OCI-LY3 (cell line): ENCODE data around the gene DTHD1.
A peak's percentile ranks its signal among the peaks of the same experiment; 100 is the strongest.

ENCODE experiments used
- H2AFZ ChIP-seq: fragments of 200-600, 300-600 bp; shearing (Covaris generic); 2 replicates; pipeline ENCODE4 v1.6.0; 2014; ENCODE audit warnings: antibody characterized with exemption, low read depth, low read length
- H3K27ac ChIP-seq: fragments of 200-600, 300-600 bp; sonication (generic); 2 replicates; pipeline ENCODE4 v1.5.1; 2014; ENCODE audit warnings: mild to moderate bottlenecking, low read length, moderate library complexity, mixed read lengths
- H3K27me3 ChIP-seq: fragments of 200-600, 300-600 bp; sonication (generic); 2 replicates; pipeline ENCODE4 v1.6.1; 2014; ENCODE audit warnings: low read depth, low read length, mixed read lengths
- H3K36me3 ChIP-seq: fragments of 200-600, 300-600 bp; sonication (generic); replicated peaks from 2 replicates; pipeline ENCODE3; 2014; ENCODE audit warnings: low read depth, low read length, mixed read lengths
- H3K4me1 ChIP-seq: fragments of 300-600, 200-600 bp; sonication (generic); 2 replicates; pipeline ENCODE4 v1.6.1; 2014; ENCODE audit warnings: low read length, mixed read lengths
- H3K4me2 ChIP-seq: fragments of 200-600, 300-600 bp; sonication (generic); 2 replicates; pipeline ENCODE4 v1.6.1; 2014; ENCODE audit warnings: low read length, mixed read lengths
- H3K4me3 ChIP-seq: fragments of 300-600, 200-600 bp; sonication (generic); 2 replicates; pipeline ENCODE4 v1.5.1; 2014; ENCODE audit warnings: antibody characterized with exemption, mild to moderate bottlenecking, low read length, moderate library complexity
- H3K79me2 ChIP-seq: fragments of 300-600, 200-600 bp; shearing (Covaris generic); 2 replicates; pipeline ENCODE4 v1.6.1; 2014; ENCODE audit warnings: mild to moderate bottlenecking, low read length, mixed read lengths
- H3K9ac ChIP-seq: fragments of 300-600, 200-600 bp; shearing (Covaris generic); 2 replicates; pipeline ENCODE4 v1.6.0; 2014; ENCODE audit warnings: mild to moderate bottlenecking, low read length, moderate library complexity
- H3K9me3 ChIP-seq: fragments of 200-600, 300-600 bp; shearing (Covaris generic); 2 replicates; pipeline ENCODE4 v1.6.1; 2014; ENCODE audit warnings: low read length, mixed read lengths; ENCODE audit not compliant: insufficient read depth
- H4K20me1 ChIP-seq: fragments of 200-600, 300-600 bp; sonication (generic); 2 replicates; pipeline ENCODE4 v1.6.1; 2016; ENCODE audit warnings: low read length, mixed read lengths; ENCODE audit not compliant: insufficient read depth
- EZH2phosphoT487 ChIP-seq: fragments of 200-600 bp; shearing (Covaris generic); IDR thresholded peaks from 2 replicates; pipeline ENCODE4 v1.6.1; 2018; ENCODE audit warnings: antibody characterized with exemption, mixed run types, low read depth
- TF ChIP-seq, protein P1 (sequence below): fragments of 200-600, 300-600 bp; sonication (generic); IDR thresholded peaks from 2 replicates; pipeline ENCODE4 v1.5.1; 2014; ENCODE audit warnings: antibody characterized with exemption, low read length, low read depth

DTHD1 gene

GRCh38 chr4:36351082-36351666 is 69.8 kb downstream of the DTHD1 start:
- TF ChIP-seq EZH2phosphoT487, result no peak
- TF ChIP-seq, protein P1, sequence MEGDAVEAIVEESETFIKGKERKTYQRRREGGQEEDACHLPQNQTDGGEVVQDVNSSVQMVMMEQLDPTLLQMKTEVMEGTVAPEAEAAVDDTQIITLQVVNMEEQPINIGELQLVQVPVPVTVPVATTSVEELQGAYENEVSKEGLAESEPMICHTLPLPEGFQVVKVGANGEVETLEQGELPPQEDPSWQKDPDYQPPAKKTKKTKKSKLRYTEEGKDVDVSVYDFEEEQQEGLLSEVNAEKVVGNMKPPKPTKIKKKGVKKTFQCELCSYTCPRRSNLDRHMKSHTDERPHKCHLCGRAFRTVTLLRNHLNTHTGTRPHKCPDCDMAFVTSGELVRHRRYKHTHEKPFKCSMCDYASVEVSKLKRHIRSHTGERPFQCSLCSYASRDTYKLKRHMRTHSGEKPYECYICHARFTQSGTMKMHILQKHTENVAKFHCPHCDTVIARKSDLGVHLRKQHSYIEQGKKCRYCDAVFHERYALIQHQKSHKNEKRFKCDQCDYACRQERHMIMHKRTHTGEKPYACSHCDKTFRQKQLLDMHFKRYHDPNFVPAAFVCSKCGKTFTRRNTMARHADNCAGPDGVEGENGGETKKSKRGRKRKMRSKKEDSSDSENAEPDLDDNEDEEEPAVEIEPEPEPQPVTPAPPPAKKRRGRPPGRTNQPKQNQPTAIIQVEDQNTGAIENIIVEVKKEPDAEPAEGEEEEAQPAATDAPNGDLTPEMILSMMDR, result peak; percentile 82
- no peaks in the 10 kb centered on the region for H4K20me1 ChIP-seq
- no peak overlapping the region for H3K4me3 ChIP-seq
- no peak overlapping the region for H3K9ac ChIP-seq
- no peaks in the 10 kb centered on the region for H3K27me3 ChIP-seq
- H3K79me2 ChIP-seq, result no peaks in the 10 kb centered on the region
- H2AFZ ChIP-seq, result no peak overlapping the region
- H3K36me3 ChIP-seq, result no peaks in the 10 kb centered on the region
- H3K27ac ChIP-seq, result no peak overlapping the region
- peaks cover 33% of the 10 kb centered on the region for H3K4me1 ChIP-seq
- H3K4me2 ChIP-seq, result no peak overlapping the region
- no peaks in the 10 kb centered on the region for H3K9me3 ChIP-seq

- H3K36me3 ChIP-seq, result no peaks in the 10 kb centered on the region
- no peak overlapping the region for H3K4me3 ChIP-seq
- H3K4me2 ChIP-seq, result no peak overlapping the region
- no peaks in the 10 kb centered on the region for H3K79me2 ChIP-seq
- no peak overlapping the region for H3K27ac ChIP-seq
- H3K27me3 ChIP-seq, result no peaks in the 10 kb centered on the region
- no peak for TF ChIP-seq EZH2phosphoT487
- TF ChIP-seq, protein P1, result no peak
- H3K9ac ChIP-seq, result no peak overlapping the region
- no peaks in the 10 kb centered on the region for H3K9me3 ChIP-seq
- H3K4me1 ChIP-seq, result peaks cover 21% of the 10 kb centered on the region
- no peak overlapping the region for H2AFZ ChIP-seq
- no peaks in the 10 kb centered on the region for H4K20me1 ChIP-seq
Measured at GRCh38 chr4:36353998-36354397, 72.6 kb downstream of the DTHD1 start.

DNA sequence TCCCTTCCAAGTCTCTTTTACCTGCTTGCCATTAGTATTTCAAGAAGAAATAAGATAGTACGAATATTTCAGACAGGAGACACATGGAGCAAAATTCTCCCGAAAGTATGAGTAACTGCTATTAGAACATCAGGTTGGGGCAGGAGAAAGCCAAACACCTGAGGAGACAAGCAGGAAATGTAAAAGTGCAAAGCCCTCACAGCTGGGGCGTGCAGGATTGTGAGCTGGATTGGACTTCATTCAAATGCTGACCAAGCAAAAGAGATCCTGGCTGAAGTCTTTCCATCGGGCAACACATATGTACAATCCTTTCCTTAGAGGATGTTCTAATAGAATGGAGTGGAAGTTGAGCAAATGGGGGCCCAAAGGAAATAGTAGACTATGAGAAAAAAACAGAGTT is 76.8 kb downstream of the DTHD1 start:
- no peaks in the 10 kb centered on the region for H3K9me3 ChIP-seq
- peaks cover 13% of the 10 kb centered on the region for H3K4me1 ChIP-seq
- TF ChIP-seq, protein P1, result no peak
- no peak for TF ChIP-seq EZH2phosphoT487
- no peak overlapping the region for H3K27ac ChIP-seq
- no peak overlapping the region for H2AFZ ChIP-seq
- no peak overlapping the region for H3K4me2 ChIP-seq
- H3K9ac ChIP-seq, result no peak overlapping the region
- no peaks in the 10 kb centered on the region for H3K27me3 ChIP-seq
- no peaks in the 10 kb centered on the region for H4K20me1 ChIP-seq
- no peak overlapping the region for H3K4me3 ChIP-seq
- no peaks in the 10 kb centered on the region for H3K79me2 ChIP-seq
- H3K36me3 ChIP-seq, result no peaks in the 10 kb centered on the region

GRCh38 chr4:36360755-36361154 is 79.3 kb downstream of the DTHD1 start:
- no peaks in the 10 kb centered on the region for H3K27me3 ChIP-seq

More at GRCh38 chr4:36360755-36361154, 79.3 kb downstream of the DTHD1 start:
- no peak overlapping the region for H3K27ac ChIP-seq
- no peaks in the 10 kb centered on the region for H3K9me3 ChIP-seq
- H2AFZ ChIP-seq, result no peak overlapping the region
- no peak for TF ChIP-seq EZH2phosphoT487
- TF ChIP-seq, protein P1, result no peak
- H3K4me2 ChIP-seq, result 0 out of 2 replicates have a peak overlapping the region, but pooled peaks have one; percentile 0
- H3K4me1 ChIP-seq, result peaks cover 13% of the 10 kb centered on the region
- no peaks in the 10 kb centered on the region for H3K36me3 ChIP-seq
- H3K9ac ChIP-seq, result no peak overlapping the region
- H3K79me2 ChIP-seq, result no peaks in the 10 kb centered on the region
- no peak overlapping the region for H3K4me3 ChIP-seq
- H4K20me1 ChIP-seq, result no peaks in the 10 kb centered on the region
